HG03439 (cell line): ENCODE measurements around the gene HBP1.
"Not testable (repeated sequence)": the region's sequence is repeated elsewhere in the genome, so short reads cannot be mapped to it uniquely, and the experiment has no call there.

Source experiments
- ATAC-seq: cut with Tn5 transposase; IDR thresholded peaks from one replicate; pipeline ENCODE4 v1.9.1; 2021; ENCODE audit warnings: mild to moderate bottlenecking, moderate library complexity; ENCODE audit not compliant: unreplicated experiment

HBP1 gene

DNA sequence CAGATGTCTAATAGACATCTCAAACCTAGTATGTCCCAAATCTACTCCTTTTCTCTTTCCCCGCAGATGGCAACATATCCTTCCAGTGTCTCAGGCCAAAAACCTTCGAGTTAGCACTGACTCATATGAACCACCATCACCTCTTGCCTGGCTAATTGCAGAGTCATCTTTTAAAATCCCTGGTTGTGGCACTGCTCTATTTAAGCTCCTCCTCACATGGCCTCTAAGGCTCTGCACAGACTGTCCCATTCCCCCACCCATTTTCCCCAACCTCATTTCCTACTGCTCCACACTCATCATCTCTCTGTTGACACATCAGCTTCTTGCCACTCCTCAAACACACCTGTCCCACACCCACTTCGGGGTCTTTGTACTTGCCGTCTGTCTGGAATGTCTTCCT lies 16.8 kb upstream of the HBP1 start:
- no peak for ATAC-seq

DNA sequence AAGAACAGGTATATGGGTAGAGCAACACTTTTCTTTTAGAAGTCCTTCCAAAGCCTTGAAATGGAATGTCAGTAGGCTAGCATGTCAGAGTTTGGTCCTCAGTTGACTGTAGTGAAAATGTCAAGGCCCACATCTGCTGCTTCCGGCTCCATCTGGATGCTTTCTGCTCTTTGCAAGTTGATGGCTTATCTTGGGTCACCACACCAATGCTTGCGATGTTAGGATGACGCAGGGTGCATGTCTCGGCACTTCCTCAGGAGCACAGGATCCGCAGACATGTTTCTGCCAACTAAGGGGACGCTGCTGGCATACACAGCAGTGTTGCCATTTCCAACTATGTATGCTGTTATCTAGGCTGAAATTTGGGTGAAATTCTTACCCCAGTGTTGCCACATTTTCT lies 14.0 kb upstream of the HBP1 start:
- no peak for ATAC-seq

DNA sequence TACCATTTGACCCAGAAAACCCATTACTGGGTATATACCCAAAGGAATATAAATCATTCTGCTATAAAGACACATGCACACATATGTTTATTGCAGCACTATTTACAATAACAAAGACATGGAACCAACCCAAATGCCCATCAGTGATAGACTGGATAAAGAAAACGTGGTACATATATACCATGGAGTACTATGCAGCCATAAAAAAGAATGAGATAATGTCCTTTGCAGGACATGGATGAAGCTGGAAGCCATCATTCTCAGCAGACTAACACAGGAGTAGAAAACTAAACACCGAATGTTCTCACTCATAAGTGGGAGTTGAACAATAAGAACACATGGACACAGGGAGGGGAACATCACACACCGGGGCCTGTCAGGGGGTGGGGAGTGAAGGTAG lies 13.1 kb upstream of the HBP1 start:
- ATAC-seq, result not testable (repeated sequence)

DNA sequence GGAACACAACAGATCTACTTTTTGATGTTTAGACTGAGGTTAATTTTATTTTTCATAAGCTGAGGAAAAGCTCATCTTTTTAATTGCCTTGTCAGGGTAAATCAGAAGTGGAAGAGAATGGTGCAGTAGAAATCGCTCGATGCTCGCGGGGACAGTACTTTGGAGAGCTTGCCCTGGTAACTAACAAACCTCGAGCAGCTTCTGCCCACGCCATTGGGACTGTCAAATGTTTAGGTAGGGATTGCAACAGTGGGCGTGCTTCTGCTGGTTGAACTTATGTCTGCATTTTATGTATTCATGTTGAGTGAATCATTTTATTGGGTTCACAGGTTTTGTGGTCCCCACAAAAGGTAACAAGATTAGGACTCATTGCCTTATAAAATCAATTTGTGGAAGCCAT lies 11.7 kb upstream of the HBP1 start:
- no peak for ATAC-seq

DNA sequence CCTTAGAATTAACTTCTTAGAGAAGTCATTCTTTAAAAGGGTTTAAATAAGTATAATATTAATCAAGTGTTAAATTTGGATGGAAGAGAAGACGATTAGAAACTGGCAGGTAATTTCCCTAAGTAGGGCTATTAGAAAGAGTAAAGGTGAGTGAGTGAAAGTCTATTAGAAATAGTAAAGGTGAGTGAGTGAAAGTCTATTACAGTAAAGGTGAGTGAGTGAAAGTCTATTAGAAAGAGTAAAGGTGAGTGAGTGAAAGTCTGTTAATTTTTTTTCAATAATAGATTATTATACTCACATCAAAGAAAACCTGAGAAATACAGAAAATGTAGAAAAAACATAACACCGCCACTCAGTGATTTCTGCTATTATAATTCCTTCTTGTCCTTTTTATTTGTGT lies 10.8 kb upstream of the HBP1 start:
- ATAC-seq, result no peak

DNA sequence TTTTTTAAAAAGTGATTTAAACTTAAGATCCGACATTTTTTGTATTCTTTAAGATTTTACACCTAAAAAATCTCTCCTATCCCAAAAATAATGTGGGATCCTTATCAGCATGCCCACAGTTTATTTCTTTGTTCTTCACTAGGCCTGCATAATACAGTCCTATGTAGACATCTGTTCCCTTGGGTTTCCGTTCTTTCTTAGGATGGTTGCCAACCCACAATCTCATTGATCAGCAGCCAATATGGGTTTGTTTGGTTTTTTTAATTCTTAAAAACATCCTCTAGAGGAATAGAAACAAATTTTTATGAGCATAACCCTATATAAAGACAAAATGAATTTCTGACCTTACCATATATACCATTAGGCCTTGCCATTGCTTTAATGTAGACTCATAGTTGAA lies 8.4 kb upstream of the HBP1 start:
- no peak for ATAC-seq

DNA sequence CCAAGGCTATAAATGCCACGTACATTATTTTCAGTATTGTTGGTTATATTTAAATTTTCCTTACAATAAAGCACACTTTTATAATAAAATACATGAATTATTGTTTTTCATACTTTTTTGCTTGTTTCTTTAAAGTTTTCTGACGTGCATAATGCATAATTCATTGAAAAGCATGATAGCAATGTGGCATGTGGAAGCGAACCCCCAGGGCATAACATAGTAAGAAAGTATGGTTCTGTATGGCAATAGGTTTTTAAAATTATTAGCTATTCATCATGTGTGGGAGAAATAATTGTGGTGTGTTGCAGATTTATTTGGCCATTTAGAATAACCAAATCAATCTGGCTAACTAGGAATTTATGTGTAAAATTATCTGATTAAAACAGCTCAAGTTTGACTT lies 7.4 kb upstream of the HBP1 start:
- ATAC-seq, result no peak

DNA sequence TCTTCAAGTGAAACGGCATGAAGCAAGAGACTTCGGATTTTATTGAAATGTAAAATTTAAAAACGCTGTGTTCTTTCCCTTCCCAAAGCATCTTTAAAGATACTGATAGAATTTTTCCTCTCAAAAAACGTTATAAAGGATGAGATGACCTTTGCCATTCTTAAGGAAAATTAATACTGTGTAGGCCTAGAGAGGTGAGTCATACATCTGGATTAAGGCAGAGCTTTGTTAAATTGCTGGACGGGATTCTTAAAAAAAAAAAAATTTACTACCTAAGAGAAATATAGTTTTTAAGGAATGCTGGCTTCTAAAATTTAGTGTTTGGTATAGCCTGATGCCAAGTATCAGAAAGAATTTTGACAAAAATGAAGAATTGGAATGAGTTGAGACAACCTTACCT lies 6.3 kb upstream of the HBP1 start:
- ATAC-seq, result no peak

DNA sequence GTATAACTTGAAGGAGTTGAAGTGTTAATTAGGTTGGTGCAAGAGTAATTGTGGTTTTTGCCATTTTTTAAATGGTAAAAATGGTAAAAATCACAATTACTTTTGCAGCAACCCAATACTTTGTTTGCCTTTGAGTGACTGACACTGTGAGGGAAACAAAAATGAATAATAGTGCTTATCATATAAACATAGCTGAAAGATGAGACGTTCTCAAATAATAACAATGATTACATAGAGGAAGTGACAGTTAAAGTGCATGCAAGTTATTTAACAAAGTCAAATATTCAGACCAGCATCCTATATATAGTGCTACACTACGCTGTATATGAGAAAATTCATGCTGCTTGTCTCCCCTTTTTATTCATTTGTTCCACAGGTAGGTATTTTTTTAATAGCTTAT lies 4.7 kb upstream of the HBP1 start:
- no peak for ATAC-seq

DNA sequence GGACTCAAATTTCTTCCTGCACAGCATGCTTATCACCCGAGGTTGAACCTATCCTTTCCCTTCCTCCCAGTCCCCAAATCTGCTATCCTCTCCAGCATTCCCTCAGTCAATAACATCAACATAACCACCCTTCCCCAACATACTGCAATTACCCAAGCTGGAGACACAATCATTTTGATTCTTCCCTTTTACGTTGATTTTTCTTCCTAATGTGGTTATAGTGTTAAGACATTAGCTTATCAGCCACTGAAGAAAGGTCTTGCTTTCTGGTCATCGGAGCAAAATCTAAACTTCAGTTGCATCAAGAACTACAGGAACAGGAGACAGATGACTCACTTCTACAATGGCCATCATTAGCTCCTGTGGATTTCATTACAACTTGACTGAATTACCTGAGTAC lies 3.5 kb upstream of the HBP1 start:
- ATAC-seq, result no peak

DNA sequence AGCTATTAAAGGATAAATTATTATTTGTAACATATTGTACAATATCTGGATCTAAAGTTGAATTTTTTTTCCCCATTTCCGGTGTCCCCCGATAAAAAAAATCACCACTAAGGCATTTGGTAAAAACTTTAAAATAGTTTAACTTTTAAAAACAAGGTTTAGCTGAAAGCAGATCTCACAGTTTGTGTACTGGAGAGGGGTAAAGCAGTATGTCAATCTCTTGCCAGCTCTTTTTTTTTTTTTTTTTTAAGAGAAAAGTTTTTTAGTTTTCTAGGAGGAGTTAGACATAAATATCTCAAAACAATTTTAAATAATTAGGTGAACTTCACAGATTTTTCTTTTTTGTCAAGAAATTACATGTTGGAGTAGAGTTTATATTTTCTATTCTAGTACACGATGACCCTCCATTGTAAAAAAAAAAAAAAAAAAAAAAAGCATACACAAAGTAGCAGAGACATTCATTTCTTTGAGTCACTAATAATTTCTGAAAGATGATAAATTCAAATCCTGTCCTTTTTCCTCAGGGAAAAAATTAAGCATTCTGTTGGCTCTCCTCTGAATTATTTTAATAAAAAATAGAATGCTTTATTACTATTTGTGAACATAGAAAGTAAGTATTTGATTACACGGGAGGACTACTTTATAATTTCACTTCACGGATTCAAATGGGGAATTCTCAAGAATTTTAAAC lies 1.9 kb upstream of the HBP1 start:
- ATAC-seq, result no peak

DNA sequence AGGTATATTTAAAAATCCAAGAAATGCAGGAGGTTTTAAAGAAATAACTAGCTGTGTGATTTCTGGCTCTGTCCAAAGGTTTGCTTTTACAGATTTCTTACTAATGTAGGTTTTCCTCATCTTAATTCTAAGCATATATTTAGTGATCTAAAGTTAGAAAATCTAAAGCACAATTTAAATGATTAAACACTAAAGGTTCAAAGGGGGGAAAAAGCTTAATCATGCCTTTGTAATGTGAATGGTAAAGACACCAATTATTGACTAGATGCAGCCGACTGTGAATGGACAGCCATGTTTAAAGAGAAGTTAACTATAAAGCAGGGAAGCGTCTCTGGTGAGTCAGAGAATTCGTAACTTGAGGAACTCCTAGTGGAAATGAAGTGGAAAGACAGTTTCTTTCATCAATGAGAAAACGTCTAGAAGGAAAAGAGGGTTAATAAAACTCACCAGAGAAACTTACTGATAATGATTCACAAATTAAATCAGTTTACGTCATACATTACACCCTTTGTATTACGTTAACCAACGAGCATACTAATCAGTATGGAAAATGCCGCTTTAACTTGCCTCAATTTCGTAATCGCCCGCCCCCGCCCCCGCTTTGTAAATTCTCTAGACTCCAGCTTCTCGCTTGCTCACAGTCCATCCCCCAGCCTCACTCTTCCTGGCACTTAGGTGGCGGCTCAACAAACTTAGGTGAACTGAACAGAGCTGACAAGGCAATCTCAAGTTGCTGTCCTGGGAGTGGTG lies 1.1 kb upstream of the HBP1 start:
- no peak for ATAC-seq

DNA sequence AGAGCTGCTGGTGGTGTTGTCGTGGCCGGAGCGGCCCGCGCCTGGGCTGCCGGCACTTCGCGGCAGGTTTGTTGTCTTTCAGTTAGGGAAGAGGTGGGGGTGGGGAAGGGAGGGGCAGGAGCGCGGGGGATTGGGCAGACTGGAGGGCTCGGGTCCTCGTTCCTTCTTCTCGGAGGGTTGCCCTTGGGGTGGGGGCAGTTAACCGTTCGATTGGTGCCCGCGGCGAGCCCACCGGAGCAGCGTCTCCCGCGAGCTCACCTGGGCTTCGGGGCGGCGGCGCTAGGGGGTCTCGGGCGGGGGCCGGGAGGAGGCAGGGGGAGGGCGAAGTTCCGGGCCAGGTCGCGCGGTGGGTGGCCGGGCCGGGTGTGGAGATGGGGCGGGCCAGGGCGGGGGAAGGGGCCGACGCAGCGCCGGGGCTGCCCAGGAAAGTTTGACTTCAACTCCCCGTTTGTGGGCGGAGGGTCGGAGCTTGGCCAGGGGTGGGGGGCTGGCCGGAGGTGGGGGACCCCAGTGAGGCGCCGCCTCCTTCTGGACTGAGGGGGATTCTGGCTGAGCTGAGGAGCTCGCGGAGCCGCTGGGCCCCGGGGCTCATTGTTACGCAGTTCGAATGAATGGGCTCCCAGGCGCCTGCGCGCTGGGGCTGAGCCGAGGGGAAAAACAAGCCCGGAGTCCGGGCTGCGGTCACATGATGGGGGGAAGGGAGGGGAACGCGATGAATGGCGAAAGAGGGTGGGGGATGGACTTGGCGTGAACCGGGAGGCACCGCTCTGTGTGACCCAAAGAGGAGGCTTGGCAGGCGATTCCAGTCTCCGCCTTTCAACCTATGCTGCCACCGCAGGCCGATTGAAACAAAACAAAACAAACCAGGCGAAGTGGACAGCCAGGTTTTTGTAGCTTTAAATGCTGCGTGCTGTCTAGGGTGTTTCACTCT lies 582 bp downstream of the HBP1 start:
- ATAC-seq, result peak; percentile 26

DNA sequence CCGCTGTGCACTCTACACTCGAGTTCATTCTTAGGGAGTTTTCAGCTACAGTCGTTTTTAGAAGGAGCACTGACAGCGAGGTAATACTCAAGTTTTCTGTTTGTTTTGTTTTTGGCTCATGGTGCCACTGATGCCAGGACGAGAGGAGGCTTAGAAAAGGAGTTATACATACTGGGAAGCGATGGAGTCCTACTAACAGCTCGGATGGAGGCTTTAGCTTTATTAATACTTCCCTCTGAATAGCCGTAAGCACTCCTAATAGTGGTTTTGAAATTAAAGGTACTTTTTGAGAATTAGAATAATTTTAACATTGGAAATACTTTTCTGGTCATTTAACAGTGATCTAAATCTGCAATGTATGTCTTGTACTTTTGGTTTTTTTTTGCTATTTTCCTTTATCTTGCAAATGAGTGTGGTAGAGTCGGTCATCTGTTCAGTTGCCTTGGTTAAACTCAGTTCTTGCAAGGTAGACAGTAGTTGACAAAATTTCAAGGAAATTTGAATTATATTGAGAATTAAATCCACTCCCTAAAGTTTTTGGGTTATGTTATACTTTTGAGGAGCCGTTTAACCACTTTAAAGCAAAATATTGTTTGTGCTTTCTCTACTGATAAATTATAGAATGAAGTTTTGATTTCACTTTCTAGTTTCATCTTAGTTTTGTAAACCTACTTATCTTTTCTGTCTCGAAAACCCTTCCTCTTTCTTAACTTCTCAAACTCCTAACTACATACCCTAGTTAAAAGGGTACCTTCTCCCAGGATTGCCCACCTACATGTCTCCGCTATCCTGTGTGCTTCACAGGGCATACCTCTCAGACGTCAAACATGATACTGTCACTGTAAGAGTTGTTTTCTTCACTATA lies 1.5 kb downstream of the HBP1 start:
- ATAC-seq, result no peak

DNA sequence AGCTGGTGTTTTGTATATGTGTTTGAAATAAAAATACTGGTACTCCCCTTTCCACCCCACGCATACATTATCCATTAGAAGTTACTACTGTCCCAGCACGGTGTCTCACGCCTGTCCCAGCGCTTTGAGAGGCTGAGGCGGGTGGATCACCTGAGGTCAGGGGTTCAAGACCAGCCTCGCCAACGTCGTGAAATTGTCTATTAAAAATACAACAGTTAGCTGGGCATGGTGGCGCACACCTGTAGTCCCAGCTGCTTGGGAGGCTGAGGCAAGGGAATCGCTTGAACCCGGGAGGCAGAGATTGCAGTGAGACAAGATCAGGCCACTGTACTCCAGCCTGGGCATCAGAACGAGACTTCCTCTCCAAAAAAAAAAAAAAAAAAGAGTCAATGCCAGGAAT lies 2.7 kb downstream of the HBP1 start:
- ATAC-seq, result no peak

DNA sequence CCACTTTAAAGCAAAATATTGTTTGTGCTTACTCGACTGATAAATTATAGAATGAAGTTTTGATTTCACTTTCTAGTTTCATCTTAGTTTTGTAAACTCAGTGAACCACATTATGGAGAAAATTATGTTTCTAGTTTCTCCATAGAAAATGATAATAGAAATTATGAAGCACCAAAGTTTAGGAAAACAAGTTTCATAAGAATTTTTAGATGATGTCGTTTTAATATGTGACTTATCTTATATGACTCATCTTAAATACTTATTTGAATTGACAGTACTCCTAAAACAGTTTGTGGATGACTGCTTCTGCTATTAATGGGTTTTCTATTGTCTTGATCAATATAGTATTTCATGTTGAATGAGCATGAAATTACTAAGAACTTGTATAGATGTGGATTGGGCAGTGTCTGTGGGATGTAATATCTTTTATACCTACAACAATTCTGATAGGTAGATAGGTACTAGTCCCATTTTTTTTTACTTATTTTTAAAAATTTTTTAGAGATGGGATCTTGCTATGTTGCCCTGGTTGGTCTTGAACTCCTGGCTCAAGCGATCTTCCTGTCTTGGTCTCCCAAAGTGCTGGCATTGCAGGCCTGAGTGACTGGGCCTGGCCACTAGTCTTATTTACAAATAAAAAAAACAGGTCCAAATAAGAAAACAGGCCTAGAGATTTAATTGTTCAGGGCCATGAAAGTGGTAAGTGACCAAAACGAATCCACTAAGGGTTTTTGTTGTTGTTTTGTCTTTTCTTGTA lies 3.7 kb downstream of the HBP1 start:
- no peak for ATAC-seq

DNA sequence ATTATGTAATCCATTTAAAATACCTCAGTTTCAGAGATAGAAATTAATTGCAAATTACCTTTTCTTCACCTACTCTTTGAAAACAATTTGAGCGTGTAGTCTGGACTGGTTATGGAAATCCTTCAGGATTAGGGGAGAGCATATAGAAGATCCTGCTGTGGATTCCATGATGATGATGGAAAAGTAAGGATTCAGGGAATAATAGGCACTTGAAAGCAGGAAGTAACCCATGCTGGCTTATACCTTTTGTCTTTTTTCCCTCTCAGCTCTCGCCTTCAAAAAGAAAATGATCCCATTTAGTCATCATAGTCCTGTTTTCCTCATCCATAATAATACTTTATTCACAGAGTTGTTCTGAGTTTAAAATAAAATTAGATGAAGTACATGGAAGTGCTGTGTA lies 4.4 kb downstream of the HBP1 start:
- ATAC-seq, result no peak

DNA sequence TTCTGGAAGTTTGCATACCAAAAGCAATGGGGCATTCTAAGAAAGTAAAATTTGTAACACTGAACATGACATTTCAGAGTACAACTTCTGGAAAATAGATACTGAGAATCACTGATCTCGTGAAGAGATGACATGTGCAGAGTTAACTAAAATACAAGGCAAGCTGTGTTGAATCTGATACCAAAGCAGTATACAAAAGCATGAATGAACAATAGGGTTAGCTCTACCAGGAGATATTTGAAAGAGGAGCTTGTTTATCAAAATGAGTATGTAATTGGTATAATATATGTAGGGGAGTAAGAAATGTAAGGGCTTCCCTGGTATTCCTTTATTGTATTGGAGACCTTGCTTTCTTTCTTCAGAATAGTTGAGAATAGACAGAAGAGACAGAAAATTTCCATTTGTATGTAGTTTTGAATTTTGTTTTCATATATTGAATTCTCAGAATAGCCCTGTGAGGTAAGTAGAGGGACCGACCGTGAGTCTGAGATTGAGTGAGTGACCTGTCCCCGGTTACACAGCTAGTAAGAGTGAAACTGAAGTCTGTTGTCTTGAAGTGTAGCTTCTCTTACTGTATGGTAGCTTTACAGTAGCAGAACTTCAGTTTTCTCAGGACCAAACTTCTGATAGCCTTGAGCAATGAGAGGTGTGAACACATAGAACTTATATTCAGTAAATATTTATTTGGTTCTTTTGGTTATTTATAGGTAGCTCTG lies 5.0 kb downstream of the HBP1 start:
- peak; percentile 56 for ATAC-seq
